HG03342 (cell line): ENCODE measurements around the gene MET.

Source experiments
- ATAC-seq: cut with Tn5 transposase; IDR thresholded peaks from one replicate; pipeline ENCODE4 v1.9.1; 2021; ENCODE audit warnings: mild to moderate bottlenecking, moderate library complexity; ENCODE audit not compliant: unreplicated experiment

The MET gene

DNA sequence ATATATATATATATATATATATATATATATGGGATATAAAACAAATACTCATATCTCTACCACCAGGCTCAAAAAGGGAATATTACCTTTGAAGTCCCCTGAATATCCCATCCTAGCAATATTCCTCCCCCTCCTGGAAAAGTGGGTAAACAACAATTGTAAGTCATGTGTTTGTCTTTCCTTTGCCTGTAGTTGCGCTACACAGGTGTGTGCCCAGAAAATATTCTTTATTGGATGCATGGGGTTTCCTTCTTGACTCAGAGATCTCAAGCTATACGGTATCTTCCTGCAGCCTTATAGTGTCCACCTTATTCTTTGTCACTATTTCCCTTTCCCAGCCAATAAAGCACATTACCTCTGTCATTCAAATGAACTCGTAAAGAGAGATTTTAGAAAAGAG, 54.2 kb downstream of the MET start:
- no peak for ATAC-seq

DNA sequence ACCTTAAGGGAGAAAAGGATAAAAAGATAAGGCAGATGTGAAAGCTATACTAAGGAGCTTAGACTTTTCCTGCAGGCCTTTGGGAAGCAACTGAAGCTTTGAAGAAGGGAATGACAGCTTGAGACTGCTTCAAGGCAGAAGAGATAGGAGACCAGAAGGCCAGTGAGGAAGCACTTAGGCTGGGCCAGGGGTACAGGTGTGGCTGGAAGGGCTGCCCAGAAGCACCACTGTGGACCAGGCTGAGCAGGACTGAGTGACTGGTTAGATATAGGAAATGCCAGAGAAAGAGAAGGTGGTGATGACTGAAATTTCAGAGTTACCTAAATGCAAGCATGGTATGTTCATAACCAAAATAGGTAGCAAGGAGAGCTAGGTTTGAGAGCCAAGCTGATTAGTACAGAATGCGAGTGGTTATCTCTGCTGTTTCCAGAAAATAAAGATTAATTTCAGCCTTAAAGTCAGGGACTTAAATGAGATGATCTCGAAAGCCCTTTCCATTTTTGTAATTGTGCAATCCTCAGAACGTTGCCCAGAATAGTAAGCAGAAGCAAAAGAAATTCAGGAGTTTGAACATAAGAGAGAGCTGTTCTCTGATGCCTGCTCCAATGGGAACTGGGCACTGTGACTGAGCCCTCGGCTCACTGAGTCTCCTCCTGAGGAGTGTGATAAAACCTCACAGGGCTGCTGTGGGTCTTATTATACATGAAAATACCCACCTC, 54.9 kb downstream of the MET start:
- ATAC-seq = no peak

DNA sequence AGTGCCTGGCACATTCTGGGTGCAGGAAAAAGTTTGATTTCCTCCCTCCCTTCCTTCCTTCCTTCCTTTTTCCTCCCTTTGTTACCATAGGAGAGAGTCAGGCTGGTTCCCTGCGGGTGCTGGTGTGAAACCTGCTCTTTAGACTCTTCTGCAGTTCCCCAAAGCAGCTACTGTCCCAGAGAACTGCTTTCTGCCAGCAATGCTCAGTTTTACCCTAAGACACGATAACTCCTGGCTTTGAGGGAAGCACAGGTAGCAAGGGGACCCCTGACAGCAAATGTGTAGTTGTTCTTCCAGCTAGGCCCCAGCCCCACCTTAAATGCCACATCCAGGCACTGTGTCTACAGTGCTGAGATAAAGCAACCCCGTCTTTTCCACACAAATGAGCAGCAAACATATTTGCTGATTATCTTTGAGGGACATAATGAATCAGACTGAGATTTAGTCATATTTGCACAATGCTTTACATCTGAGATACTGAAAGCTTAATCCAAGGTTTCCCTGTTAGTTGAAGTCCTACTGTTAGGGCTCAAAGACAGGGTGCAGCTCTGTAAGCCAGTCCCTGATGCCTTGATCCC, 55.5 kb downstream of the MET start:
- no peak for ATAC-seq

DNA sequence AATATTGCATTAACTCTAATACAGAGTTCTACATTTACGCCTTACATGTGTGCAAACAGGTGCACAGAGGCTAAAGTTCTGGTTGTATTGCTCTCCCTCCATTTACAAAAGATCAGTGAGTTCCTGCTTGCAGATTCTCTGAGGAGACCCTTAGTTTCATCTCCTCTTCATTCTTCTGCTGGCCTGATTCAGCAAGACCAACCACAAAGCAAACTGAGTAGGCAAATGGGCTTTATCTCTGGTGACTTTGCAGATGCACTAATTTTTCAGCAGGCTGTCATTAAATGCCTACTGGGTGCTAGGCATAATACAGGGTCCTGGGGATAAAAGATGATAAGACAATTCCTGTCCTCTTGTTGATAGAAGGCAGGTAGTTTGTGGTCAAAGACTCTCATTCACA, 56.4 kb downstream of the MET start:
- no peak for ATAC-seq

DNA sequence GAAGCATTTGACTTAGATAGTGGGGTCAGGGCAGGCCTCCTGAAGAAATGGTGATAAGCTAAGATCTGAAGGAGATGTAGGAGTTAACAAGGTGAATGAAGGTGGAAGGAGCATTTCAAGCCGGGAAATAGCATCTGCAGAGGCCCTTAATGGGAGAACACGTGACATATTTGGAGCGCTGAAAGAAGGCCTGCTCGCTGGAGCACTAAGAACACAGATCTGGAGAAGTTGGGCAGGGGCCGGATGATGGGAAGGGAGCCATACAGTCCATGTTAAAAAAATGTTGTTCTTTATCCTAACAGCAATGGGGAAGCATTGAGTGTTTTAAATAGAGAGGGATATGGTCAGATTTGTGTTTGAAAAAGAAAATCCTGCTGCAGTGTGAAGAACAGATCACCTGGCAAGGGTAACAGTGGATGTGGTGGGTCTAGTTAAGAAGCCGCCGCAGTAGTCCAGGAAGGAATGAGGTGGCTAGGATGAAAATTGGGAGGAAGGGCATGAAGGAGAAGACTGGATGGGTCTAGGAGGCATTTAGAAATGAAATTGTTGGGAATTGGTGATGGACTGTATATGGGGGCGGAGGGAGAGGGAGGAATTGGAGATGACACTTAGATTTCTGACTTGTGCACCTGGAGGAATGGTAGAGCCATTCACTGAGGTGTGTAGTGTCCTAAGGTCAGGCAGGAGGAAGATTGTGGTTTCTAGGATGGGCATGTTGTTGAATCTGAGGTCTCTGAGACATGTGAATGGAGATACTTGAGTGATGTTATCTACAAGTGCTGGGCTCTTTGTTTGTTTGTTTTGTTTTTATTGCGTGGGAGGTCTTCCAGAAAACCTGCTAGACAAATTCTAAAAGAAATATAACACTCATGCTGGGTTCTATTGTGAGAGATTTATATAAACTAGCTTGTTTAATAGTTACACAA, 58.4 kb downstream of the MET start:
- ATAC-seq = no peak

DNA sequence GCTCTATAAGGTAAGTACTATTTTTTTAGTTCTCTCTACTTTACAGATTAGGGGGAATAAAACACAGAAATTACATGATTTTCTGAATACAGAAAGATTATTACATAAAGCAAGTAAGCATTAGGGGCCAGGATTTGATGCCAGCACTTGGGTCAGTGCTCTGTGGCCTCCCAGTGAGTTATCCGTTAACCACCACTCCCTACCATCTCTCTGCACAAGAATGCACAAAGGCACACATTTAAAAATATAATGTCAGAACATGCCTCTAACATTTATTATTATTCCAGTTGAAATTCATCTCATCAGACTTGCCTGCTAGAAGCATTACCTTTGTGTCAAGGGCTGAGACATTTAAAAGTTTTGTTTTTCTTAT, 59.0 kb downstream of the MET start:
- ATAC-seq = no peak

DNA sequence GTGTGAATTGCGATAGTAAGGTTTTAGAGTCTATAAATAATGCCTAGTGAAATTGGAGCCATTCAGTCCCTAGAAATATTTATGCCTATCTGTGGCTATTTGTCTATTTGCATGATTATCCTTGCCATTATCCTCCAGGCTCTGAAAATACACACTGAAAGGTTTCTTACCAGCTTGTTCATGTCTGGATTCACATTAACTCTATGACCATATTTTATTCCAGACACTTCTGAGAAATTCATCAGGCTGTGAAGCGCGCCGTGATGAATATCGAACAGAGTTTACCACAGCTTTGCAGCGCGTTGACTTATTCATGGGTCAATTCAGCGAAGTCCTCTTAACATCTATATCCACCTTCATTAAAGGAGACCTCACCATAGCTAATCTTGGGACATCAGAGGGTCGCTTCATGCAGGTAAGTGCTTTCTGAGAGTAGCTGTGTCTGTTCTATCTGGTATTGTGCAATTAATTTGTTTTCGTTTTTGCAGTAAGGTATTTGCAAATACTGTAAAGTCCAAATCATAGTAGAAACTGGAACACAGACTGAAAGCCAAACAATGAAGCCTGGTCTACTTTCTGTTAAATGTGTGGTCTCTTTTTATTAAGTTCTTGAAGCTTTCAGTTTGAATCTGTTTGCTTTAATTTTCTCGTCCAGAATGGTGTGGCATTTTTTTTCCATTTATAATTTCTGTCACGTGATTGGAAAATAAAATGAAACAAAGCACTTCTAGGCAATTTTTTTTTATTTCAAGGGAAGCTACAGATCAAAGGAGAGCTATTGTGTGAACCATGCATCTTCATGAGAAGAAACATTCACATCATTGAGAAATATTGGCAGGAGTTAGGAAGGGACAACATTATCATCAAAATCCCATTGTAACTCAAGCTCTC, 59.7 kb downstream of the MET start:
- ATAC-seq = no peak

DNA sequence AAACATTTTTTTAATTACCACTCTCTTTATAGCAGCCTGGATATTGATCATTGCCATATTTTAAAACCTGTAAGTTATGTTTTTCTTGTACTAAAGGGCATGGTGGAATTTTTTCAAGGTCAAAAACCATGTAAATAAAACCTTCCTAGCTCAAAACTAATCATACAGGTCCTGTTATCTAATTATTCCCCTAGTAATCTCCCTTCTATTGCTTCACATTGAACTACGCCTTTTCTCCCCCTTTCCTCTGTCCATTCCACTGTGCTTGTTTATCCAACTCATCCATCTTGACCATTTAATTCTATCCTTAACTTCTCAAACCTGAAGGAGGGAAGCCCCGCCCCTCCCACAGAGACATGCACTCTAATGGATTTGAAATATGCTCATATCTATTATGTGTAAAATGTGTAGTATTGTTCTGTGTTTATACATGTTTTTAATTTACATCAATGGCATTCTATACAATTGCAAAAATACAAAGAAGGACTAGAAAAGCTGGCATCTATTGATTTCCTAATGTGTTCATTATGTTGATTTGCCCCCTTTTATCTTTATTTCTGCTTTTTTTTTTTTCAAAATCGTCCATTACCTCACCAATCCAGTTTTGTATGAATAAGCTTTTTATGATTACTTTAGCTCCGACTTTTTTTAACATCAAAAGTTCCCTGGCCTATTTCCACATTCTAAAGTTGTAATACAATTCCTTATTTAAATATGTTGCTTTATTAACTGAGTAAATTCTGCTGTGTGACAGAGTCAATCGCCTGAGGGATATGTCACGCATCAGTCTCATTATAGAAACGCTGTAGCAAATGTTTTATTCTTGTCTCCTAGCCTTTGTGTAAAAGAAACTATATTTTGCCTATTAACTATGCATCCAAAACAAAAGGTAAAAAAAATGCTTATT, 61.0 kb downstream of the MET start:
- no peak for ATAC-seq

DNA sequence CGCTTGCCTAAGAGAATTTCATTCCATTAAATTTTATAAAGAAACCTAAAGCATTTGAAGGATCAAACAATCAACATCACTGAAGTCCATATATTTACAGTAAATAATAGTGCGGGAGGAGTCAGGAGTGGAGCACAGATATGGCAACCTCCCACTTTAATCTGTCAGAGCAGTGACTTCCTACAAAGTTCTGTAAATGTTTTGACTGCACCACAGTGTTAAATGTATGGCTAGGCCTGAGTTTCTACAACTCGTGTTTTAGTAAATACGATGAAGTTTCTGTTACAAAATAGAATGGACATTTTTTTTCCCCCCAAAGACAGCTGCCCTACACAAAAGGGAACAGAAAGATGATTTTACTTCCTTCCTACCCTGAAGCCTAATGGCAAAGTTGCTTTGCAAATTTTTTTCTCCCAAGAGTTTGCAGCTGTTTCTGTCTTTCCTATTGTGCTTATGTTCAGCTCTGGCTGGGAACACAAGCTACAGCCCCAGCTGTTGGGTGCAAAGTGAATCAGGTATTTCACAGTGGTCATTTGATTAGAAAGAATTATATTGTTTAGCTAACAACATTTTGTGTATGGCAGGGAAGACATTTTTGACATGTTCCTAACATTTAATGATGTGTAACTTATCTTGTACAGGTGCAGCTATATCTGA, 62.1 kb downstream of the MET start:
- no peak for ATAC-seq

DNA sequence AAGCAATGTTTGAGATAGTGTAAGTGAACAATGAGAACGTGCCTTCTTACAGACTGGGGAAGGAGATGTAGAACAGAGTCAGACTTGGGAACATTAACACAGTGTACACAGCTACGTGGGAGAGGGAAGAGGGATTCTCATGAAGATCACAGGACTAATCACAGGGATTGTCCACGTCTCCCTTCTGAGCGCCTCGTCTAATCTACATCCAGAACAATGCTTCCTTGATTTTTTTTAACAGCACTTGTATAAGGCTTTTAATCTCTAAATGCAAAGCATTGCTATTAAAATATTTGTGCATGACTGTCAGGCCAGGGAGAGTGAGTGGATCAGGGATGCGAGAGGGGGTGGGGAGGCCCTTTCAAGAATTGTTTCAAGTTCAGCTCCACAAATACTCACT, 62.7 kb downstream of the MET start:
- no peak for ATAC-seq

DNA sequence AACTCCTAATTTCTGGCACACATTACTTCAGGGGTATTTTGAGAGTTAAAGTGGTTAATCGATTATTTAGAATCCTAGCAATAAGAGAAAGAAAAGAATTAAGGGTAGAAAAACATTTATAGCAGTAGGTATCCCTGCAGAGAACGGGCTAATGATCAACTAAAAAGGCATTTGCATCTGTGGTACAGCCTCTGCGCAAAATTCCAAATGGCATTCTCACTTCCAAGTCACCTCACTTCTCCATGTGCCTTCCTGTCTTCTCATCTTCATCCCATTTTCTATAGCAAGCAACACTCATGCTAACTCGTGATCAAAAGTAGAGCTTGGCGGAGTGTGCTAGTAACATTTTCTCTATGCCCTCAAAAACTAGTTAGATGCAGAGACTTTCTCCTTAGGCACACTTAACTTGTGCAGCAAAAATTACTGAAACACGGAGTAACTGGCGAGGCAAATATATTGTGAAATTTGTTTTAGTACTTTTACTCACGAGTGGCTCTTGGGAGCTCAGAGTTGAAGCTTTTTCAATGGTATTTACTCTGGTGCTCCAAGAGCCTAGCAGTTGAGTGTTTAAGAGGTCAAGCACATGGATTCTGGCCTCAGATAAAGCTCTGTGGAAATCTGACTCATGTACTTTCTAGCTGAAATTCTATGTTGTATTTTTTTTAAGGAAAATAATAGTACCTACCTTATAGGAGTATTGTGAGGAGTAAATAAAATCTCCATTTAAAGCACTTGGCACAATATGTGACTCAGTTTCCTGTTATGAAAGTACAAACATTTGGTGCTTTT, 65.1 kb downstream of the MET start:
- ATAC-seq = no peak

DNA sequence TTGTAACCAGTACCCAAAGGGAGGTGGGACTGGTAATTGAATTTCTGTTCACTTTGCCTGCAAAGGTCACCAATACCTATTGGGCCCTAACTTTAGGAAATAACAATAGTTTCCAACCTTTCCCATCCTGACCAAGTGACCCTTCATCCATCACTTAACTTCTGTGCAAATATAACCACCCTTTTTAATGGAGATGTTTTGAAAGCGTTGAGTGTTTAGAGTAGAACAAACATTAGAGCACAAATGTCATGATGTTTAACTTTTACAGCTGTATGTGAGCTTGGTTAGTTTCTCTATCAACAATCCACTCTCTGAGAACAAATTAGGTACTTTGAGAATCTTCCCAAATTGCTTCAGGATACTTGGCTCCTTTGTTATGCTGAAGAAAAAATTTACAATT, 66.4 kb downstream of the MET start:
- no peak for ATAC-seq

DNA sequence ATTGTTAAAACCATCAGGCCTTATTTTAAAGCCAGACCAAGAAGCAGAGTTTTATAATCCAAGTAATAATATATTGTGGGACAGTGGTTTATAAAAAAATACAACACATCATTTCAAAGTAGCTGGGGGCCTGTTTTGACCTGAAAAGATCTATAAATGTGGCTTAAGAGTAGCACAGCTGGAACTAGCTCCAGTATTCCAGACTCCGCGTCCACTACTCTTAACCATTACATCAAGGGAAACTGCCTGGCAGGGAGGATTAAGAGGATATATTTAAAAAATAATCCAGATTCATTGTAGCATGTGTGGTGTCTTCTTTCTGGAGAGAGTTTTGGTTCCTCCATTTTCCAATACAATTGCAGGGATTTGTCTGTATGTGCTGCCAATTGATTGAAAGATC, 67.3 kb downstream of the MET start:
- no peak for ATAC-seq

DNA sequence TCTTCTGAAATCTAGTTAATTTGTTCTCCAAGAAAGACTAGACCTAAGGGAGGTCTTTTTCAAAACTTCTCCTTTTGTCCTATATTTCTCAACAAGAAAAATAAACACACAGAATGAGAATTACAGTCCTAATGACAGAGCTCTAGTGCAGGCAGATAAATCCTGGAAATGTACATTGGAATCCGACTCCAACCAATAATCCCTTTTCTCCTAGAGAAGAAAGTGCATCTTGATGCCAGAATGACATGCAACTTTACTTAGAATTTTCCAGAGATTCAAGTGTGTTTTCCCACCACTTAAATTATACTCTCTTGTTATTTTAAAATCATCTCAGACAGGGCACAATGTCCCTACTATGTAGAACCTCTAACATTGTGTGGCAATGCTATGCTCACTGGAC, 68.2 kb downstream of the MET start:
- no peak for ATAC-seq

DNA sequence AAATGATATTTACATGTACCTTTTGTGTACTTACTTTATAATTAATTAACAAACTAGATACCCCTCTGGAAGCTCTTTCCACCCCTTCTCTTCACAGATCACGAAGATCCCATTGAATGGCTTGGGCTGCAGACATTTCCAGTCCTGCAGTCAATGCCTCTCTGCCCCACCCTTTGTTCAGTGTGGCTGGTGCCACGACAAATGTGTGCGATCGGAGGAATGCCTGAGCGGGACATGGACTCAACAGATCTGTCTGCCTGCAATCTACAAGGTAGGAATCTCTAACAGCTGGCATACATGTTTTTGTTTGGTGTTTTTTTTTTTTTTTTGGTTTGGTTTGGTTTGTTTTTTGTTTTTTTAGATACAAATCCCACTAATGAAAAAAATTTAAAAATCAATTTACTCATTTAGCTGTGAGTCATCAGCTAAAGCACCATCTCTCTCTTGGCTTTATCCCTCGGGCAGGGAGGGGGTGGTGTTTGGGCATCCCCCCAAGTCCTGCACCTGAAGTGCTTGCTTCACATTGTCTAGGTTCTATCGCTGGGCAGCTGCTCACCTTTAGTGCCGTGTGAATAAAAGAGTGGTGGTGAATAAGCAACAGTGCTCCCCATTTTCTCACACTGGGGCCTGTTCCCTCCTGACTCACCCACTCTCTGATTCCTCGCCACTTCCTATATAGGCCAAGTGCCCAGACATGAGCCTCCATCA, 68.9 kb downstream of the MET start:
- ATAC-seq = no peak

DNA sequence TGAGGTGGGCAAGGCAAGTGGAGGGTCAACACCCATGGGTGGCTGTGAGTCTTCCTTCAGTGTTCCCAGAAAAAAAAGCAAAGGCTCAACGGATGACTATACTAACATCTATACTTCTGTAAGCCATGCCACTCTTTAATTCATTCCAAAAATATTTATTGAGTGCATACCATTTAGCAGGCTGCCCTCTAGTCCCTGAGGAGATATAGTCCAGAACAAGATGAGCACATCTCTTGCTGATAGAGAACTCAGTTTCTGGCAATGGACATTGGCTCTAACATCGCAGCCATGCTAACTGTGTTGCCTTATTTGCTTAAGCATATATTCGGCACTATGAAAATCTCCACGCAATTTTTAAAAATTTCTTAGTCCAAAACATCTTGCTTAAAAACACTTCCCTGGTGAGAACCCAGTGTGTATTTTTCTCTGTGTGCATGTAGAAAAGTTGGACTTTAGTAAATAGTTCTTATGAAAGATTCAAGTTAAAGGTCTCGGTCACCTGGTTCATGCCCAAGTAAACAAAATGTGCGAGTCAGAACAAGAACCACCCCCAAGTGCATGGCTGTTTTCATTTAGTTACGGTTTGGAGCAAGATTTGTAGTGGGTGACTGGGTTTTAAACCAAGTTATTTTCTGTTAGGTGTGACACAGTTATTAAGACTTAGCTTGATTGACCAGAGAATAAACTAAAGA, 69.8 kb downstream of the MET start:
- no peak for ATAC-seq

DNA sequence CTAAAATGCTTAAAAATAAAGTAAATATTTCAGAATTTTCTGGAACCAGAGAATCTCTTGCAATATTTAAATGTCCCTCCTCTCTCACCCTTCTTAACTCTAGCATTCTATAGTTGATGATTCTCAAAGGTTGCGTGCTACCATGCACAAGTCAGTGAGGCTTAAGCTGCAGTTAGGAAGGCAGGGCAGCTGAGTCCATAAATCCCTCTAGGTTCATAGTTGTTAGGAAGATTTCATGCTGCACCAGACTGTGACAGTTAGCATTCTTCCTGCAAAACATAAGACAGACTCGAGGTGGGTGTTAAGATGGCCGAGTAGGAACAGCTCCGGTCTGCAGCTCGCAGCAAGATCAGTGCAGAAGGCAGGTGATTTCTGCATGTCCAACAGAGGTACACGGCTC, 70.6 kb downstream of the MET start:
- no peak for ATAC-seq
